OCI-LY3 (cell line): ENCODE results near the gene OCRL.

Experiments
- CTCF ChIP-seq: fragments of 200-600, 300-600 bp; sonication (generic); IDR thresholded peaks from 2 replicates; pipeline ENCODE4 v1.5.1; 2014; ENCODE audit warnings: antibody characterized with exemption, low read length, low read depth
- EZH2phosphoT487 ChIP-seq: fragments of 200-600 bp; shearing (Covaris generic); IDR thresholded peaks from 2 replicates; pipeline ENCODE4 v1.6.1; 2018; ENCODE audit warnings: antibody characterized with exemption, mixed run types, low read depth

- TF ChIP-seq CTCF, result no peak
- TF ChIP-seq EZH2phosphoT487, result no peak
These were observed 21.4 kb downstream of the OCRL start for GRCh38 chrX:129561453-129561852.
